ENCODE results near the gene PLPPR4.
"Not testable (repeated sequence)": the region's sequence is repeated elsewhere in the genome, so short reads cannot be mapped to it uniquely, and the experiment has no call there.

PLPPR4 gene

DNA sequence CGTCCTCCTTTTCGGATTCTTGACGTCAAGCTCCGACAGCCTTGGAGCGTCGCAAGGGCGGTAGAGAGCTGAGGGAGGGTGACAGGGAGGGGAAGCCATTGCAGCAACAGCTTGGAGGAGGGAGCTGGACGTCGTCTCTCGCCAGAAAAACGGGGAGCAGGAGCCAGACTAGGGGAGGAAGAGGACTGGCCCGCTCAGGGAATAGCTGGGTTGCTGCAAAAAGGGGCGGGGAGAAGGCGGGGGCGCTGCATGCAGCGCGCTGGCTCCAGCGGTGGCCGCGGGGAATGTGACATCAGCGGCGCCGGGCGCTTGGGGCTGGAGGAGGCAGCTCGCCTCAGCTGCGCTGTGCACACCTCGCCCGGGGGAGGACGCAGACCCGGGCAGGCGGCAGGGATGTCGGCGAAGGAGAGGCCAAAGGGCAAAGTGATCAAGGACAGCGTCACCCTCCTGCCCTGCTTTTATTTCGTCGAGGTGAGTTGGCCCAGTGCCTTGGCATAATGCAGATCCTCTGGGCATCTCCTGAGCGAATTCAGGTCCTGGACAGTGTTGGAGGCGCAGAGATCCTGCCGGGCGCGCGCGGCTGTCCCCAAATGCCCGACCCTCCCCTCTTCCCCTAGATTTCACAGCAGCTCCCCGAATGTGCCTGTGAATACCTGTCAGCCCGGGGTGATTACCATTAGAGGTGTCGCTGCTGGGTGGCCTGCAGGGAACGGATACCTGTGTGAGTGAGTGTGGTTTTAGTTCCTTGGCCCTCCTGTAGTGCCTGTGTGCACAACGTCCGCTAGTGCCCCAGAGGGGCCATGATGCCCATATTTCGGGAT, at the start of gene PLPPR4:
PLPPR4 (plus strand) TSS at position 292 of the 821 bp plus-strand sequence; CDS start at position 394, 102 bp downstream.
- DNase-seq (ENCODE audit: low read depth), result no peak

DNA sequence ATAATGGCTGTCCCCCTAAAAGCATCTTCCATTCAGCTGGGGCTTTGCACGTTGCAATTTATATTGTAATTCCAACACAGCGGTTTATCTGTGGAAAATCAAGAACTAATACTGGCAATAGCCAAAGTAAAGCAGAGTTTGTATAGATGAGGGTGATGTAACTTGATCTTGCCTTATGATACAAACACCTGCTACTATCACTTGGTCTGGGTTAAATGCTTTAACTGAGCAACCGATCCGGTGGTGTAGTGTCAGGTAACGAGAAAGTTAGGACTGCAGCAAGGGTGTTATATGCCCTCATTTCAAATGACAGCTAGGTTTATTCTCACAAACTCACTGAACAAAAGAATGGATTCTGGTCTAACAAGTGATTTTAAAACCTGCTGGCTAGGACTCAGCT, 47.3 kb upstream of the PLPPR4 start:
- DNase-seq (ENCODE audit: low read depth), result no peak

DNA sequence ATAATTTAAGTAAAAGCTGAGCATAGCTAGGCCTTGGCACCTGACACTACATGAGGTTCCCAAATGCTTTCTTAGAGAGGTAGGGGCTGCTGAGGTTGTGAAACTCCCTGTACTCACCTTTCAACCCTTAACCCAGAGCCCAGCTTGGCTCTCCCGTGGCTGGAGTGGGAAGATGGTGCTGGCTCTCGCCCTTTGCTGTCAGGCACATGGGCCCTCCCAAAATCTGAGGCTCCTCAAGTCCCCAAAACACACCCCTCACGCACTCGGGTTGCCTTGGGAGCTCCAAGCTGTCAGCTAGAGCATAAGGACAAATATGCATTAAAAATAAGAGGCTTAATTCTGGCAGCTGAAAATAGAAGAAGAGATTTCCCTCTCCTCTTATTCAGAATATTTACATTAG, 46.7 kb upstream of the PLPPR4 start:
- no peak for DNase-seq (ENCODE audit: low read depth)

DNA sequence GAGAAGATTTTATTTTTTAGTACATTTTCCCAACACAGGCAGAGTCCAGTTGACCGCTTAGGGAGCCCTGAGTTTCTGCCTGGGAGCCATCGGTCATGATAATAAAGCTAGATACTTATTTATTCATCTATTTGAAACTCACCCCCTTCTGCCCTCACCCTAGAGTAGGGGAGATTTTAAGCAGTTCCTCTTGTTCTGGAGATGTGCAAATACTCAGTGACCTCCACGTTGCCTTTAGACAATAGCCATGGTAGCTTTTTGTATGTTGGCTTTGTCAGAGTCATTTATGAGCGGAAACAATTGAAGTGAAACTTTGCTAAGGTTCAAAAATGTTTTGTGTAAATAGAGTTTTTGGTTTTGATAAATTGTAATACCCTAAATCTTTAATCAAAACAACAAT, 45.7 kb upstream of the PLPPR4 start:
- DNase-seq (ENCODE audit: low read depth), result no peak

DNA sequence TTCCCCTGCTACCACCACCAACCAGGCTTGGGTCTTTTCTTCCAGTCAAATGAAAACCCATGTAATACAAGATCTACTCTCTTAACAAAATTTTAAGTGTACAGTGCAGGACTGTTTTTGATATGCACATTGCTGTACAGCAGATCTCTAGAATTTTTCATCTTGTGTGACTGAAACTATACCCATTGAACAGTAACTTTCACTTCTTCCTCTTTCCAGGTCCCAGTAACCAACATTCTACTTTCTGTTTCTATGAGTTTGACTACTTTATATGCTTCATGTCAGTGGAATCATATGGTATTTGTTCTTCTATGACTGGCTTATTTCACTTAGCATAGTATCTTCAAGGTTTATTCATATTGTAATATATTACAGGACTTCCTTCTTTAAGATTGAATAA, 45.3 kb upstream of the PLPPR4 start:
- no peak for DNase-seq (ENCODE audit: low read depth)

DNA sequence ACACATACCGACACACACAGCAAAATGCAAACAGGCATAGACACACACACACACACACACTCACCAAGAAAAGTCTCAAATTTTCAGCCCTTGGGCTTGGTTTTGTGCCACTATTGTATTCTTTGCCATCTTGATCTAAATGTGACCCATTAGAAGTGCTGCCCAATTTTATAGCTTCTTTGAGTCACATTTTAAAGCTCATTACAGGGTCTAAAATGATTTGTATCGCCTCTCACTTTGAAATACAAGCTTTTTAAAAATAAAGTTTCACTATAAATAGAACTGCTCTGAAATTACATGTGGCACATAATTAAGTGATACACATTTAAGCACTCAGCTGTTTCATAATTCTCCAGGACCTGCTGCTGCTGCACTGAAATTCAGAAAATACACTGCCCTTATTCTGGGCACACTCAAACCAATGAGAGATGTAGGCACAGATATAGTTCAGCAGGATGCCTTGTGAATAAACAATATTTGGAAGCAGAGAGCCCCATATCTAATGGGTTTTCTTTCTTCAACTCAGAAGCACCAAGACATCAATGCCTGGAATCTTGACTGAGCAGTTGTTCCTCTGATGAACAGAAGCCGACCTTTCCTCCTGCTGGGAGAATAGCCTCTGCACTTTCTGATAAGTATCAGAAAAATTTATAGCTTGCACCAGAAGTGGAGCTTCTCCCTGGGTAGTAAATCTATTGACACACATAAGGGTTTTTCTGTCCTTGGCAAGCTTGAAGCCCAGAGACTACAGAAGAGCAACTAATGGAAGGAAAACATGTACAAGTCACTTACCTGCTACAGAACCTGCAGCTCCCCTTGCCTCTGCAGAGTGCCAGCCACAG, 37.0 kb upstream of the PLPPR4 start:
- DNase-seq (ENCODE audit: low read depth), result no peak

DNA sequence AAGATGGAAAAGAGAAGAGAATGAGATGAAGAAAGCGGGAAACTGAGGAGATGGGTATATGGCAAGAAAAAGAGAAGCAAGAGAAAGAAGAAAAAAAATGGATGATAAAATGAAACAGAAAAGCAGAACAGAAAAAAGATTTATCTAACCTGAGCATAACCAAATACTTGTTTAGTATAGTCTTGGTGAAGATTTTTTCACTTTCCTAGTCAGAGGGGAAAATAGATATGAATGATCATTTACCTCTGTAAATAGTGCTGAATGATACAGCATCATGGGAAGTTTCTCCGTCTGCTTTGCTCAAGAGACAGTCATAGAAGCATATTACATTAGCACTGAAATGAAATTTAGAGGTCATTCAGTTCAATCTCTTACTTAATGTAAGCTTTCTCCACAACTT, 36.1 kb upstream of the PLPPR4 start:
- no peak for DNase-seq (ENCODE audit: low read depth)

DNA sequence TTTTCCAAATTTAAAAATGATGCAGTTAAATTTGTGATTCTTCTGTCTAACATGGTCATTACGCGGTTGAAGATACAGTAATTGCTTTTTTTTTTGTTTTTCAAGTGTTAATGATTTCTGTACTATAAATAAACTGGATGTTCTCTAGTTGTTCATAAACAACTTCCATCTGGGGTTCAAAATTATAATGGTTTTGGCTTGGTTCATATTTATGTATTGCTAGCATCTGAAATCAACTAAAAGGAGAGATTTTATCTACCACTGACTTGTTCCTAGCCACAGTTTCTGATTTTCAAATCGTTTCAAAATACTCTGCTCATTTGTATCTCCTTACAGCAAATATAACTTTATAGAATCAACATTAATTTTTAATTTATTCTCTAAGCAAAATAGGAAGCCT, 35.2 kb upstream of the PLPPR4 start:
- DNase-seq (ENCODE audit: low read depth), result no peak

- DNase-seq (ENCODE audit: low read depth), result no peak
Observed at GRCh38 chr1:99230695-99231094, 33.6 kb upstream of the PLPPR4 start.

DNA sequence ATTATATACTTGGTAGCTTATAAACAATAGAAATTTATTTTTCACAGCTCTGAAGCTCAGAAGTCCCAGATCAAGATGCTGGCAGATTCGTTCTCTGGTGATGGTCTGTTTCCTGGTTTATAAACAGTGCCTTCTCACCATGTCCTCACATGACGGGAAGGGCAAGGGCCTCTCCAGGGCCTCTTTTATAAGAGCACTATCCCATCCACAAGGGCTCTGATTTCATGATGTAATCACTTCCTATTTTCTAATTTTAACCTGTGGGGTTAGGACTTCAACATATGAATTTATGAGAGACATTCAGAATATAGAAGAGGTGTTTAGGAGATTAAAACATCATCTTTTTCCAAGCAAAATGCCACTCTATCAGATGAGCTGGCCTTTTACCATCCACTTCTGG, 32.1 kb upstream of the PLPPR4 start:
- no peak for DNase-seq (ENCODE audit: low read depth)

GRCh38 chr1:99233446-99233845, 30.8 kb upstream of the PLPPR4 start:
- no peak for DNase-seq (ENCODE audit: low read depth)

DNA sequence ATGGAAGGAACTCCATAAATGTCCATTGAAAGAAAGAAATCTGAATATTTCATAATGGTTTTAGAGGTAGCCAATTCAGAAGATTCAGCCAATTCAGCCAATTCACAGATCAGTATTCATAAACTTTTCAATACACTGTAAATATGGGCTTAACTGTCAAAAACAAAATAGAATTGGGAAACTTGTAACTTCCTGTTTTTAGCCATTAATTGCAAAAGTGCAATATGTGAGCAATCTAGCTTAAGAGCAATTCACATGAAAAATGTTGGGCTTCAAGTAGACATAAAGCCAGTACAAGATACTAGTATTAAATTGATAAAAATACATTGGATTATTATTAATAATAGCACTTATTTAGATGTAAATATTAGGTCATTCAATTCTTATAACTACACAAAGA, 27.5 kb upstream of the PLPPR4 start:
- no peak for DNase-seq (ENCODE audit: low read depth)

DNA sequence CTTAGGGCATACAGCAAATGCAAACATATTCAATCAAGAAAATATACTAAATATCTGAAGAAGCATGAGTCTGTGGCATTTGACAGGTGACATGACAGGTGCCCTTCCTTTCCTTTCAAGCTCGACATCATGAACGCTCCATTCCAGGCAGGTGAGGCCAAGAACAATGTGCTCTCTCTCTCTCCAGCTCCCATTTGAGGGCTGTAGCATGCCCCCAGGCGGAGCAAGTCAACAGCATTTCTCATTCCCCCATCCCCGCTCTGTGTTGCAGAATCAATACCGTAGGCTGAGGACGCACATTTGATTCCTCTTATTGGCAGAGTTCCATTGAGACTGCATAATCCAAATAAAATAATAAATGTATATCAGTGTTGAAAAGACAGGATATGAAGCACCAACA, 24.6 kb upstream of the PLPPR4 start:
- no peak for DNase-seq (ENCODE audit: low read depth)

DNA sequence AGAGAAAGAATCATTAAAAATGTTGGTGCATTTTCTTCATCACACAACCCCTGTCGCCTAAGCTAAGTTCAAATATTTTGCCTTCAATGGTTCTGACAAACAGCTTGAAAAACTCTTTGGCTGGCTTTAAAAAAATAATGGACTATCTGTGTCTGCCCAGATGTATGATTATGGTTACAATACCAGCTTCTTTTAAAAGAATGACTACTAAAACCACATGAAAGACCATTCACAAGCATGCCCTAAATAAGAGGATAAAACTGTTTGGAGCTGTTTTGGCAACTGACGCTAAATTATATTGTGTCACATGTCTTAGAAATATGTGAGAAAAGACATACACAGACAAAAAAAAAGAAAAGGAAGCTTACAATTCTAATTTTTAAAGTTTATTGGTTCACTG, 23.7 kb upstream of the PLPPR4 start:
- no peak for DNase-seq (ENCODE audit: low read depth)

DNA sequence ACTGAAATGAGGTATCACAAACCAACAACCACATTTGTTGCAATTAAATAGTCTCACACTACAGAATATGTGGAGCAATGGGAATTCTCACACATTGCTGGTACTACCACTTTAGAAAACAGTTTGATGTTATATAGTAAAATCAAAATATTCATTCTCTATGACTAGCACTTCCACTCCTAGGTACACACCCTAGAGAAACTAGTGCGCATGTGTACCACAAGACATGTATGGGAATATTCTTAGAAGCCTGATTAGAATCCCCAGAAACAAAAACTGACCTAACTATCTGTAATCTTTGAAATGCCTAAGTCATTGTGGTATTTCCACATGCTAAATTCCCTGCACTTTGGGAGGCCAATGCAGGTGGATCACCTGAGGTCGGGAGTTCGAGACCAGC, 18.1 kb upstream of the PLPPR4 start:
- DNase-seq (ENCODE audit: low read depth), result no peak

DNA sequence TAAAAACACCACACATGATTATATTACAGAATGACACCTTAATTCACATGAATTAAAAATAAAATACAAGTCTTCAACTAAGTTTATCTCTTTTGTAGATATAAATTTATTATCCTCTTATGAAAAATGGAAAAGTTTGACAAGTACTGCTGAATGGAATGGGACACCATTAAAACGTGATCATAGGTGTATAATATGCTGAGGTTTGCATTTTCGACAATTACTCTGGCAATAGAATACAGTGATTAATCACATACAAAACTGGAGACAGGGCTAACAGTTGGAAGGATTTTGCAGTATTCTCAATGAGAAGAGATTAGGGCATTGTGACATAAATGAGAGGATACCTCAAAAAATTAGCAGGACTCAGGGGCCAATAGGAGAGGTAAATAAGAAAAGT, 17.1 kb upstream of the PLPPR4 start:
- DNase-seq (ENCODE audit: low read depth), result no peak

- DNase-seq (ENCODE audit: low read depth), result no peak
Observed at GRCh38 chr1:99250728-99251127, 13.6 kb upstream of the PLPPR4 start.

- no peak for DNase-seq (ENCODE audit: low read depth)
Observed at GRCh38 chr1:99251308-99251707, 13.0 kb upstream of the PLPPR4 start.

GRCh38 chr1:99252630-99253029, 11.7 kb upstream of the PLPPR4 start:
- no peak for DNase-seq (ENCODE audit: low read depth)

GRCh38 chr1:99260402-99260801, 3.9 kb upstream of the PLPPR4 start:
- DNase-seq (ENCODE audit: low read depth), result not testable (repeated sequence)

- DNase-seq (ENCODE audit: low read depth), result no peak
Observed at GRCh38 chr1:99265124-99265523, 832 bp downstream of the PLPPR4 start.

DNA sequence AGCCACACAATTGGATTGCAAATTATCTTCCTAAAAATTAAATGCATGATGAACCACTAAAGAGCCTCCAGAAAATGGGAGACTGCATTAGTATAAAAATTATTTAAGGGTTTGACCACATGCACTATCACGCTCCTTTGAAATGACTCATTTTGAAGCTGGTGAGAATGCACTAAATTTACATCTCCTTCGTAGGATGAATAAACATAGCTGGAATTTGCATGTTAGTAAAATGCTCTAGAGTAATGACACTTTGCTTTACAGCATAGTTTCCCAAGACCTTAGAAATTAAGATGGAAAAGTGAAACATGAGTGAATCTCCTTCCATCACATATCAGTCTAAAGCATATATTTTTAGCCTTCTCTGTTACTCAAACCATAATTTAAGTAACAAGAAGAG, 2.4 kb downstream of the PLPPR4 start:
- no peak for DNase-seq (ENCODE audit: low read depth)

DNA sequence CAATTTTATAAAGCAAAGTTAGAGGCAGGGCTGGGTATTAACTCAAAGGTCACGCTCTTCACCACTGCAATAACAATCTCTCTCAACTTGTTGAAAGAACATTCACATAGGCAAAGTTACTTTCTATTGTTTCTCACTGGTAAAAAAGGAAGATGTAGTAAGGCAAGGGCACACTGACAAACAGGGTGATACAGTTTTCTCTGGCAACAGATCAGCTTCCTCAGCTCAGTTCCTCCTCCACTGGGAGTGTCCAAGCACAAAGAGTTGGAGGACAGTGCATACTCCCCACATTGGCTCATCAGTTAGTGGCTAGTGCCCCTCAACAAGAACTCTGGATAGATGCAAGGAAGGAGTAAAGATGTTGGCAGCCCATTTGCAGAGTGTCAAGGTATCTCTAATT, 3.7 kb downstream of the PLPPR4 start:
- no peak for DNase-seq (ENCODE audit: low read depth)
